Measurements from ENCODE around the gene SSBP3. TPM values are rescaled to one million over a fixed set of nuclear protein-coding genes. Genes with fewer than 3 reads are reported as not detected.
A peak's percentile ranks its signal among the peaks of the same experiment; 100 is the strongest.

The SSBP3 gene
- total and polyA plus RNA-seq, 4 donors: 7.7 to 24.7 (median 17.3) TPM

DNA sequence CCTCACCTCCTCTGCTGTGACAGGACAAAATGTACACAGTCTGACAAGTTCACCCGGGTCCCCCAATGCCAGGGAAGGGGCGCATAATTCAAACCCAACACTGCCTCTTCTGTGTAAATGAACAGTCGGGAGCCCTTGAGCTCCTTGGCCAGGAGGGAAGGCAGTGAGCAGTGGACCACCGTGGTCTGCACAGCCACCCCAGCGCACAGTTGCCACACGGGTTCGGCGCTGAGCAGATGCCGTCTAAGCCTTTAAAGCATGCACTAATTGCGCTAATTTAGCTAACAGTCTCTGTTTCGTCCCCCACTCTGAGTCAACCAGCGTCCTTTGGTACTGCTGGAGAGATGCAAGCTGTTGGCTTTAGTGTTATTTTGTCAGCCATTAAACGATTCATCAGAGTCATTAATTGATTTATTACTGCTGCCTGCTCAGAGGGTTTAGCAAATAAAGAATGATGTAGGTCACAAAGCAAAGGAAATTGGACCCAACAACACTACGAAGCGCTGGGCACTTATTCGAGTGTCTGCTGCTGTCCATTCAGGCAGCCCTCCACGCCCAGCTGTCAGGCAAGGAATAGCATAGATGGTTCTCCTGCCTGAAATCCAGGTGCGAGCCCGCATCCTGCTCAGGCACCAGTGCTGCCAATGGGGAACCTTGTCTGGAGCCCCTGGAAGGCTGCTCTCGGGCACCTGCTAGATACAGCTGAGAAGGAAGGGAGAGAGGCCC lies 114.8 kb downstream of the SSBP3 start:
- TF ChIP-seq RXRA (IDR thresholded peaks at IDR 0.05) (no peak), HNF4G (IDR thresholded peaks at IDR 0.05) (no peak), FOXA1 (IDR thresholded peaks at IDR 0.05) (no peak), GABPA (IDR thresholded peaks at IDR 0.05 in 1 of 2, conservative IDR thresholded peaks at IDR 0.05 in 1 of 2) (no peak), NR2F2 (IDR thresholded peaks at IDR 0.05) (no peak), EGR1 (IDR thresholded peaks at IDR 0.05; ENCODE audit: low read depth in 2 of 2) (no peak), FOXA2 (IDR thresholded peaks at IDR 0.05) (no peak), SP1 (IDR thresholded peaks at IDR 0.05) (no peak), RAD21 (IDR thresholded peaks at IDR 0.05) (no peak), TAF1 (conservative IDR thresholded peaks at IDR 0.05) (no peak), YY1 (IDR thresholded peaks at IDR 0.05) (no peak), HNF4A (conservative IDR thresholded peaks at IDR 0.05) (no peak)
- TF ChIP-seq, protein P1, sequence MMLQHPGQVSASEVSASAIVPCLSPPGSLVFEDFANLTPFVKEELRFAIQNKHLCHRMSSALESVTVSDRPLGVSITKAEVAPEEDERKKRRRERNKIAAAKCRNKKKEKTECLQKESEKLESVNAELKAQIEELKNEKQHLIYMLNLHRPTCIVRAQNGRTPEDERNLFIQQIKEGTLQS (IDR thresholded peaks at IDR 0.05): no peak
- TF ChIP-seq, protein P2, sequence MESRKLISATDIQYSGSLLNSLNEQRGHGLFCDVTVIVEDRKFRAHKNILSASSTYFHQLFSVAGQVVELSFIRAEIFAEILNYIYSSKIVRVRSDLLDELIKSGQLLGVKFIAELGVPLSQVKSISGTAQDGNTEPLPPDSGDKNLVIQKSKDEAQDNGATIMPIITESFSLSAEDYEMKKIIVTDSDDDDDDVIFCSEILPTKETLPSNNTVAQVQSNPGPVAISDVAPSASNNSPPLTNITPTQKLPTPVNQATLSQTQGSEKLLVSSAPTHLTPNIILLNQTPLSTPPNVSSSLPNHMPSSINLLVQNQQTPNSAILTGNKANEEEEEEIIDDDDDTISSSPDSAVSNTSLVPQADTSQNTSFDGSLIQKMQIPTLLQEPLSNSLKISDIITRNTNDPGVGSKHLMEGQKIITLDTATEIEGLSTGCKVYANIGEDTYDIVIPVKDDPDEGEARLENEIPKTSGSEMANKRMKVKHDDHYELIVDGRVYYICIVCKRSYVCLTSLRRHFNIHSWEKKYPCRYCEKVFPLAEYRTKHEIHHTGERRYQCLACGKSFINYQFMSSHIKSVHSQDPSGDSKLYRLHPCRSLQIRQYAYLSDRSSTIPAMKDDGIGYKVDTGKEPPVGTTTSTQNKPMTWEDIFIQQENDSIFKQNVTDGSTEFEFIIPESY (IDR thresholded peaks at IDR 0.05): no peak
- TF ChIP-seq, protein P3, sequence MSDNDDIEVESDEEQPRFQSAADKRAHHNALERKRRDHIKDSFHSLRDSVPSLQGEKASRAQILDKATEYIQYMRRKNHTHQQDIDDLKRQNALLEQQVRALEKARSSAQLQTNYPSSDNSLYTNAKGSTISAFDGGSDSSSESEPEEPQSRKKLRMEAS (IDR thresholded peaks at IDR 0.05): no peak
- no peak overlapping the region for H3K9ac ChIP-seq (ENCODE audit: low read depth in 1 of 2, low read length in 2 of 2)
- H3K9me3 ChIP-seq (ENCODE audit: control insufficient read depth in 4 of 4, low read length in 3 of 4): no peaks in the 10 kb centered on the region
- DNase-seq (ENCODE audit: low spot score): no peak
- H3K27ac ChIP-seq (ENCODE audit: low read depth in 1 of 2, low read length in 2 of 2): peak overlapping the region in 1 of 2 donors; percentile 31
- H3K4me1 ChIP-seq (ENCODE audit: control insufficient read depth in 4 of 4, insufficient read depth in 4 of 4, low read length in 3 of 4): peaks cover 20 to 34% (median 28%) of the 10 kb centered on the region in 4 donors
- 83% methylated on average over 20 of the region's 20 CpGs for WGBS
- H3K36me3 ChIP-seq (ENCODE audit: control insufficient read depth in 4 of 4, insufficient read depth in 3 of 4, low read depth in 1 of 4, low read length in 3 of 4): no peaks in the 10 kb centered on the region
- H3K27me3 ChIP-seq (ENCODE audit: control insufficient read depth in 4 of 4, insufficient read depth in 4 of 4, low read length in 3 of 4): no peaks in the 10 kb centered on the region
- H3K4me3 ChIP-seq (ENCODE audit: low read depth in 1 of 3, low read length in 3 of 3): no peak overlapping the region

DNA sequence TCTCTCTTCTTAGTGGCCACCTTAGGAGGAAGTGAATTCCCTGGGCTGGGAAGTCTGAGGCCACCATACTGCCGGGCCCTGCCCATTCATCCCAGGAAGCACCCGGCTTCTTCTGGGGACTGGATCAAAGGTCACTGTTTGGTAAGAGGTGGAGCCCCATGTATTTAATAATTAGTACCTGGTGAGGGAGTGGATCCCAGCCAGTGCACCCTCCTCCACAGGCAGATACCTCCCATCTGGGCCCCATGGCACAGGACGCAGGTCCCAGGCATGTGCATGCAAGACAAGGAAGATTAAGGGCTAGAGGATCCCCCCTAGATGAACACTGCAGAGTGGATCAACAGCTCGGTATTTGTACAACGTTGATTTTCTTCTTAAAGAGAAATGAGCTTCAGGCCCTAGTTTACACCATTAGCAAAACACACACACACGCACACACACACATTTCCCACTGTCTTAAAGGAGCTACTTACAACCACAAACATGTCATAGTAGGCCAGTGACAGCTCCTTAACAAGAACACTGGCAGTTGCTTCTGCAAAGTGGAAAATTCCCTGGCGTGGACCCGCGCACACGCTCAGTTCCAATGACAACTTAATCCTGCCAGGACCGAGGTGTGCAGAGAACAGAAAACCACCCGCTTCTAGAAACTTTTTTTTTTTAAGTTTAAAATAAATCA lies 115.5 kb downstream of the SSBP3 start:
- WGBS: 32% methylated on average over 12 of the region's 12 CpGs
- Histone ChIP-seq H3K4me3 (ENCODE audit: low read depth in 1 of 3, low read length in 3 of 3) (no peak overlapping the region), H3K27ac (ENCODE audit: low read depth in 1 of 2, low read length in 2 of 2) (no peak overlapping the region), H3K4me1 (ENCODE audit: control insufficient read depth in 4 of 4, insufficient read depth in 4 of 4, low read length in 3 of 4) (peaks cover 20 to 29% (median 23%) of the 10 kb centered on the region in 4 donors), H3K9ac (ENCODE audit: low read depth in 1 of 2, low read length in 2 of 2) (no peak overlapping the region), H3K9me3 (ENCODE audit: control insufficient read depth in 4 of 4, low read length in 3 of 4) (no peaks in the 10 kb centered on the region), H3K36me3 (ENCODE audit: control insufficient read depth in 4 of 4, insufficient read depth in 3 of 4, low read depth in 1 of 4, low read length in 3 of 4) (no peaks in the 10 kb centered on the region), H3K27me3 (ENCODE audit: control insufficient read depth in 4 of 4, insufficient read depth in 4 of 4, low read length in 3 of 4) (no peaks in the 10 kb centered on the region)
- peak; percentile 4 for TF ChIP-seq HNF4G (IDR thresholded peaks at IDR 0.05)
- TF ChIP-seq HNF4A (conservative IDR thresholded peaks at IDR 0.05): peak; percentile 53 to 72
- TF ChIP-seq, protein P4, sequence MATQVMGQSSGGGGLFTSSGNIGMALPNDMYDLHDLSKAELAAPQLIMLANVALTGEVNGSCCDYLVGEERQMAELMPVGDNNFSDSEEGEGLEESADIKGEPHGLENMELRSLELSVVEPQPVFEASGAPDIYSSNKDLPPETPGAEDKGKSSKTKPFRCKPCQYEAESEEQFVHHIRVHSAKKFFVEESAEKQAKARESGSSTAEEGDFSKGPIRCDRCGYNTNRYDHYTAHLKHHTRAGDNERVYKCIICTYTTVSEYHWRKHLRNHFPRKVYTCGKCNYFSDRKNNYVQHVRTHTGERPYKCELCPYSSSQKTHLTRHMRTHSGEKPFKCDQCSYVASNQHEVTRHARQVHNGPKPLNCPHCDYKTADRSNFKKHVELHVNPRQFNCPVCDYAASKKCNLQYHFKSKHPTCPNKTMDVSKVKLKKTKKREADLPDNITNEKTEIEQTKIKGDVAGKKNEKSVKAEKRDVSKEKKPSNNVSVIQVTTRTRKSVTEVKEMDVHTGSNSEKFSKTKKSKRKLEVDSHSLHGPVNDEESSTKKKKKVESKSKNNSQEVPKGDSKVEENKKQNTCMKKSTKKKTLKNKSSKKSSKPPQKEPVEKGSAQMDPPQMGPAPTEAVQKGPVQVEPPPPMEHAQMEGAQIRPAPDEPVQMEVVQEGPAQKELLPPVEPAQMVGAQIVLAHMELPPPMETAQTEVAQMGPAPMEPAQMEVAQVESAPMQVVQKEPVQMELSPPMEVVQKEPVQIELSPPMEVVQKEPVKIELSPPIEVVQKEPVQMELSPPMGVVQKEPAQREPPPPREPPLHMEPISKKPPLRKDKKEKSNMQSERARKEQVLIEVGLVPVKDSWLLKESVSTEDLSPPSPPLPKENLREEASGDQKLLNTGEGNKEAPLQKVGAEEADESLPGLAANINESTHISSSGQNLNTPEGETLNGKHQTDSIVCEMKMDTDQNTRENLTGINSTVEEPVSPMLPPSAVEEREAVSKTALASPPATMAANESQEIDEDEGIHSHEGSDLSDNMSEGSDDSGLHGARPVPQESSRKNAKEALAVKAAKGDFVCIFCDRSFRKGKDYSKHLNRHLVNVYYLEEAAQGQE (IDR thresholded peaks at IDR 0.05): no peak
- TF ChIP-seq EGR1 (IDR thresholded peaks at IDR 0.05; ENCODE audit: low read depth in 2 of 2): no peak
- TF ChIP-seq JUND (IDR thresholded peaks at IDR 0.05): no peak
- TF ChIP-seq, protein P5, sequence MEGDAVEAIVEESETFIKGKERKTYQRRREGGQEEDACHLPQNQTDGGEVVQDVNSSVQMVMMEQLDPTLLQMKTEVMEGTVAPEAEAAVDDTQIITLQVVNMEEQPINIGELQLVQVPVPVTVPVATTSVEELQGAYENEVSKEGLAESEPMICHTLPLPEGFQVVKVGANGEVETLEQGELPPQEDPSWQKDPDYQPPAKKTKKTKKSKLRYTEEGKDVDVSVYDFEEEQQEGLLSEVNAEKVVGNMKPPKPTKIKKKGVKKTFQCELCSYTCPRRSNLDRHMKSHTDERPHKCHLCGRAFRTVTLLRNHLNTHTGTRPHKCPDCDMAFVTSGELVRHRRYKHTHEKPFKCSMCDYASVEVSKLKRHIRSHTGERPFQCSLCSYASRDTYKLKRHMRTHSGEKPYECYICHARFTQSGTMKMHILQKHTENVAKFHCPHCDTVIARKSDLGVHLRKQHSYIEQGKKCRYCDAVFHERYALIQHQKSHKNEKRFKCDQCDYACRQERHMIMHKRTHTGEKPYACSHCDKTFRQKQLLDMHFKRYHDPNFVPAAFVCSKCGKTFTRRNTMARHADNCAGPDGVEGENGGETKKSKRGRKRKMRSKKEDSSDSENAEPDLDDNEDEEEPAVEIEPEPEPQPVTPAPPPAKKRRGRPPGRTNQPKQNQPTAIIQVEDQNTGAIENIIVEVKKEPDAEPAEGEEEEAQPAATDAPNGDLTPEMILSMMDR (IDR thresholded peaks at IDR 0.05; ENCODE audit: low read depth, low read length, missing input control): no peak
- TF ChIP-seq RAD21 (IDR thresholded peaks at IDR 0.05): peak in 1 of 2 donors; percentile 26
- no peak for TF ChIP-seq GABPA (IDR thresholded peaks at IDR 0.05 in 1 of 2, conservative IDR thresholded peaks at IDR 0.05 in 1 of 2)
- TF ChIP-seq TAF1 (conservative IDR thresholded peaks at IDR 0.05): no peak
- TF ChIP-seq, protein P2 (IDR thresholded peaks at IDR 0.05): no peak
- TF ChIP-seq RXRA (IDR thresholded peaks at IDR 0.05): peak; percentile 29 to 40
- TF ChIP-seq YY1 (IDR thresholded peaks at IDR 0.05): no peak
- TF ChIP-seq, protein P3 (IDR thresholded peaks at IDR 0.05): no peak
- TF ChIP-seq, protein P1 (IDR thresholded peaks at IDR 0.05): no peak
- TF ChIP-seq FOXA2 (IDR thresholded peaks at IDR 0.05): no peak
- TF ChIP-seq FOXA1 (IDR thresholded peaks at IDR 0.05): no peak
- TF ChIP-seq SP1 (IDR thresholded peaks at IDR 0.05): peak; percentile 58
- TF ChIP-seq NR2F2 (IDR thresholded peaks at IDR 0.05): no peak
- DNase-seq (ENCODE audit: low spot score): no peak

All from liver (tissue), 9 donors.